Measurements from ENCODE around the gene NDOR1. TPM values are rescaled to one million over a fixed set of nuclear protein-coding genes. Genes with fewer than 3 reads are reported as not detected.

Gene NDOR1
- total RNA-seq, 4 donors from 2014 or later: 5.6 to 6.6 (median 6.1) TPM

DNA sequence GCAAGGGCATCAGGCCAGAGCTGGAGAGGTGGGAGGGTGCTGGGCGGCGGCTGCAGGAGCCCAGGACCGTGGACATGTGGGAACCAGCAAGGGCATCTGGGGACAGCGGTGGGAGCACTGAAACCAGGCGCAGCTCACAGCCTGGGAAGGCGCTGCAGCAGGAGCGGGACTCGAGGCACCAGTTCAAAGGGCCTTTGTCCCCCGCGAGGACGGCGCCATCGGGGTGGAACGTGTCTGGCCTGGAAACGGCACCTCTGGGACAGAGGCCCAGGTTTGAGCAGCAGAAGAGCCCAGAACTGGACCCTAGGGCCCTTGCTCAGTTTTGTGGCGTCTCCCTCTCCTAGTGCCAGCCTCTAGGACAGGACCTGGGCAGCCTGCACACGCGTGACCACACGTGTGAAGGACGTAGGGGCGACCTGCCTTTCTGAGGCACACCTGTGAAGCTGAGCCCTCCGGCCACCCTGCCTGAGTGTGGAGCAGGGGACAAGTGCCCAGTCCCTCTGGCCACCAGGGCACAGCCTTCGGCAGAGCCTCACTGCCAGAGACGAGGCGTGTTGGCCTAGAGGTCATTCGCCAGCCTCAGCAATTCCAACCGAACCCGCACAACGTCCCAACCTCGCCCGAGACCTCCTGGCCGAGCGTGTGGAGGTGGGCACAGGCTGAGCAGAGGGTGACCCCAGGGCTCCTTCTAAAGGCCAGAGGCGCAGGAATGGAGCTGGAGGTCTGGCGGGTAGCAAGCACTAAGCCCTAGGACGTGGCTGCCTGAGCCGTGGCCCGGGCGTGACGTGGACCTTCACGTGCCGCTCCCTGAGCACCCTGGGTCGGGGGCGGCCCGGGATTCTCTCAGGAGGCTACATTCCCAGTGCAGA, 31.5 kb upstream of the NDOR1 start:
- no peak for ATAC-seq (ENCODE audit: low FRiP score)
- TF ChIP-seq, protein P1, sequence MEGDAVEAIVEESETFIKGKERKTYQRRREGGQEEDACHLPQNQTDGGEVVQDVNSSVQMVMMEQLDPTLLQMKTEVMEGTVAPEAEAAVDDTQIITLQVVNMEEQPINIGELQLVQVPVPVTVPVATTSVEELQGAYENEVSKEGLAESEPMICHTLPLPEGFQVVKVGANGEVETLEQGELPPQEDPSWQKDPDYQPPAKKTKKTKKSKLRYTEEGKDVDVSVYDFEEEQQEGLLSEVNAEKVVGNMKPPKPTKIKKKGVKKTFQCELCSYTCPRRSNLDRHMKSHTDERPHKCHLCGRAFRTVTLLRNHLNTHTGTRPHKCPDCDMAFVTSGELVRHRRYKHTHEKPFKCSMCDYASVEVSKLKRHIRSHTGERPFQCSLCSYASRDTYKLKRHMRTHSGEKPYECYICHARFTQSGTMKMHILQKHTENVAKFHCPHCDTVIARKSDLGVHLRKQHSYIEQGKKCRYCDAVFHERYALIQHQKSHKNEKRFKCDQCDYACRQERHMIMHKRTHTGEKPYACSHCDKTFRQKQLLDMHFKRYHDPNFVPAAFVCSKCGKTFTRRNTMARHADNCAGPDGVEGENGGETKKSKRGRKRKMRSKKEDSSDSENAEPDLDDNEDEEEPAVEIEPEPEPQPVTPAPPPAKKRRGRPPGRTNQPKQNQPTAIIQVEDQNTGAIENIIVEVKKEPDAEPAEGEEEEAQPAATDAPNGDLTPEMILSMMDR (IDR thresholded peaks at IDR 0.05): no peak
- no peak for DNase-seq (ENCODE audit: low spot score)

- no peak for ATAC-seq (ENCODE audit: low FRiP score)
- TF ChIP-seq, protein P1 (IDR thresholded peaks at IDR 0.05): no peak
- DNase-seq (ENCODE audit: low spot score): no peak
These were observed 30.7 kb upstream of the NDOR1 start for GRCh38 chr9:137174722-137175293.

DNA sequence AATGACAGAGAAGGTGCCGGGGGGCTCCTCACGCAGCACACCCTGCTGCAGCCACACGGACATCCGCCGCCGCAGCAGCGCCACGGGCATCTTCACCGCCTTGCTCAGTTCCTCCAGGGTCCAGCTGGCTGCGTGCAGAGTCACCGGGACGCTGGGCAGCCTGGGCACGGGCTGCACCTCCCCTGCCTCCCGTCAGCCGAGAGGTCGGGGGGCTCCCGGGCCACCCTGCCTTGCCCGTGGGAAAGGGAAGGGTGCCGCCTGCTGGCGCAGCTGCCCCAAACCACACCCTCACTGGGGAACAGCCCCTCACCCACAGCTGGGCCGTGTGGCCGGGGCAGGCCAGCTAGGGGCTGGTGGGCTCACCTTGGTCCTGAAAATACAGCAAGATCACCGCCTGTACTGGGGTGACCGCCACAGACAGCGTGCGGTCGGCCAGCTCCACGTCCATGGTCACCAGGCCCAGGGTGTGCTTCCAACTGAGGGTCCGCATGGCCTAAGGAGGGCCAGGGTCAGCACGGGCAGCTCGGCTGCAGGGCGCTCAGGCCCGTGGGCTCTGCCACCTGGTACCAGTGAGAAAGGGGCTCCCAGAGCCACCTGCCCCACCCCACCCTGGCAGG, 30.0 kb upstream of the NDOR1 start:
- TF ChIP-seq, protein P1 (IDR thresholded peaks at IDR 0.05): no peak
- no peak for ATAC-seq (ENCODE audit: low FRiP score)
- no peak for DNase-seq (ENCODE audit: low spot score)

DNA sequence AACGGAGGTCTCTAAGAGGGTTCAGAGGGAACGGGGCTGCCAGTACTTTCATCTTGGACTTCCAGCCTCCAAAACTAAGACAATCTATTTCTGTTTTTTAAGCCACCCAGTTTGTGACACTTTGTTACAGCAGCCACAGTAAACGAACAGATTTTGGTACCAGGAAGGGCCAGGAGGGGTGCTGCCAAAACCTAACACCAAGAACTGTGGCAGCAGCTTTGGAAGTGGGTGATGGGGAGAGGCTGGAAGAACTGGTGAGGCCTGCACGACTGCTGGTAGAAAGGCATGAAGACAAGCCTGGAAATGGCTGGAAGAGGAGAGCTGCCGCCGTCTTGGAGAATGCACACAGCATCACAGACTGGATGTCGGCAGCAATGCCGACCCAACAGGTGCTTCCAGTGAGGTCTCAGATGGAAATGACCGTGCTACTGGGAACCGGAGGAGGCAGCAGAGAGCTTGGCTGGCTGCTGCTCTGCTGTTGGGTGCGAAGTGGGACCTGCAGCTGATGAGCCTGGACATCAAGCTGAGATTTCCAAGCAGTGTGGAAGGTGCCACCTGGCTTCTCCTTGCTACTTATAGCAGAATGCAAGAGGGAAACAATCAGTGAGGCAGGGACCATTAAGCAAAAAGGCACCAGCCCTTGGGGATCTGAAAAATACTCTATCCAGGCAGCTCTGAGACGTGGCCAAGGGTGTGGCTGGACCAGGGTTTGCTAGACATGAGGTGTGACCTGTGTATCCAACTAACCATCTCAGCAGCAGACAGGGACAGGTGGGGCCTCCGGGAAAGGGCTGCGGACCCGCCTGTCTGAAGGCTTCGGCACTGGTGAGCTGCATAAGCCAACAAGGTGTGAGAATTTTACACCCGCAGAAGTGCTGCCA, 29.0 kb upstream of the NDOR1 start:
- no peak for ATAC-seq (ENCODE audit: low FRiP score)
- no peak for DNase-seq (ENCODE audit: low spot score)
- TF ChIP-seq, protein P1 (IDR thresholded peaks at IDR 0.05): no peak

DNA sequence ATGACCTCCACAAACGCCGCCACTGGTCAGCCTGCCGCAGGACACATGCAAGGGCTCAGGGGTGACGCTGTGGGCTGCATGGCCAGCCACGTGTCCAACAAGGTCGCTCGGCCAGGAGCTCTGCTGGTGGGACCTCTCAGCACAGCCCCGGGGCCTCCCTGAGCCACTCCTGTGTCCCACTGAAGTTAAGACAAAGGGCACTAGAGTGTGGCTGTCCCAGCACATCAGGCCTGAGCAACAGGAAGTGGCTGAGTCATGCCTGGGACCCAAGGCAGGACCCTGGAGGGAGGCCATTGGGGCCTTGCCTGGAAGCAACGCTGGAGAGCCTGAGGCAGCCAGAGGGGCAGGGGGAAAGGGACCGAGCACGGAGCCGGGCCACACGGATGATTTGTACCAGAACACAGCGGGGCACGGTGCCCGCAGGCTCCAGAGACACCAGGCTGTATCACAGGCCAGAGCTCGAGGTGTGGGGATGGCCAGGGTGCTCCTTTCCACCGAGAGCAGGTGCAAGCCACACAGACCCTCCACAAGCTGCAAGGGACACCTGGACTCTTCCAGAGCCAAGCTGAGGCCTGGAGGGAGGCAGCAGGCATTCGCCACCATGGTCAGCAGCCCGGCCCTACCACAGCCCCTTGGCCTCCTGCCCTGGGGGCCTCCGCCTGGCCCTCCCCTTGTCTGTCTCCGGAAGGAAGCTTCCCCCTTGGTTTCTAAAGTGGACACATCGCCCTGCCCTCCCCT, 27.1 kb upstream of the NDOR1 start:
- ATAC-seq (ENCODE audit: low FRiP score): no peak
- TF ChIP-seq, protein P1 (IDR thresholded peaks at IDR 0.05): no peak

More for the DNA sequence above, 27.1 kb upstream of the NDOR1 start:
- no peak for DNase-seq (ENCODE audit: low spot score)
